GM19351 (cell line): ENCODE results near the gene TMEM208.

Experiments
- ATAC-seq: cut with Tn5 transposase; IDR thresholded peaks from one replicate; pipeline ENCODE4 v1.9.1; 2021; ENCODE audit warnings: mild to moderate bottlenecking, moderate library complexity; ENCODE audit not compliant: unreplicated experiment

The TMEM208 gene

GRCh38 chr16:67207249-67208091 is 19.5 kb upstream of the TMEM208 start:
- ATAC-seq: no peak

- no peak for ATAC-seq
Measured at GRCh38 chr16:67208154-67208896, 18.6 kb upstream of the TMEM208 start.

- no peak for ATAC-seq
Measured at GRCh38 chr16:67209565-67209964, 17.4 kb upstream of the TMEM208 start.

GRCh38 chr16:67210069-67210937 is 16.6 kb upstream of the TMEM208 start:
- no peak for ATAC-seq

- ATAC-seq: no peak
Measured at GRCh38 chr16:67211674-67212073, 15.3 kb upstream of the TMEM208 start.

- no peak for ATAC-seq
Measured at GRCh38 chr16:67212766-67213165, 14.2 kb upstream of the TMEM208 start.

- no peak for ATAC-seq
Measured at GRCh38 chr16:67213197-67214019, 13.5 kb upstream of the TMEM208 start.

- no peak for ATAC-seq
Measured at GRCh38 chr16:67215706-67216105, 11.2 kb upstream of the TMEM208 start.

GRCh38 chr16:67216612-67217490 is 10.1 kb upstream of the TMEM208 start:
- no peak for ATAC-seq

GRCh38 chr16:67223992-67224391 is 2.9 kb upstream of the TMEM208 start:
- ATAC-seq: no peak

- ATAC-seq: no peak
Measured at GRCh38 chr16:67226295-67226803, 581 bp upstream of the TMEM208 start.

- no peak for ATAC-seq
Measured at GRCh38 chr16:67227567-67227921, 614 bp downstream of the TMEM208 start.

- ATAC-seq: no peak
Measured at GRCh38 chr16:67228034-67228785, 1.3 kb downstream of the TMEM208 start.

GRCh38 chr16:67228905-67229304 is 2.0 kb downstream of the TMEM208 start:
- ATAC-seq: no peak

- no peak for ATAC-seq
Measured at GRCh38 chr16:67229906-67230808, 3.2 kb downstream of the TMEM208 start.

GRCh38 chr16:67230809-67231660 is 4.1 kb downstream of the TMEM208 start:
- ATAC-seq: no peak

- no peak for ATAC-seq
Measured at GRCh38 chr16:67233596-67233995, 6.7 kb downstream of the TMEM208 start.
